Ishikawa (cell line): ENCODE data around the gene KLF15.

ENCODE experiments used
- CREB1 ChIP-seq: IDR thresholded peaks from 2 replicates; pipeline ENCODE4 v1.6.1; 2012; ENCODE audit warnings: low read depth
- EGR1 ChIP-seq: IDR thresholded peaks from 2 replicates; pipeline ENCODE4 v1.6.1; 2012
- EP300 ChIP-seq: IDR thresholded peaks from 2 replicates; pipeline ENCODE4 v1.6.1; 2012; ENCODE audit warnings: borderline replicate concordance
- FOXM1 ChIP-seq: IDR thresholded peaks from 2 replicates; pipeline ENCODE4 v1.6.1; 2012; ENCODE audit warnings: low read depth, borderline replicate concordance
- NFIC ChIP-seq: IDR thresholded peaks from 2 replicates; pipeline ENCODE4 v1.6.1; 2012
- RAD21 ChIP-seq: IDR thresholded peaks from 2 replicates; pipeline ENCODE4 v1.6.1; 2012; ENCODE audit warnings: low read depth
- REST ChIP-seq: IDR thresholded peaks from 2 replicates; pipeline ENCODE4 v1.6.1; 2012; ENCODE audit warnings: low read depth, mild to moderate bottlenecking
- TAF1 ChIP-seq: IDR thresholded peaks from 2 replicates; pipeline ENCODE4 v1.6.1; 2012; ENCODE audit warnings: low read depth, mild to moderate bottlenecking
- TCF12 ChIP-seq: IDR thresholded peaks from 2 replicates; pipeline ENCODE4 v1.6.1; 2012; ENCODE audit warnings: low read depth
- USF1 ChIP-seq: IDR thresholded peaks from 2 replicates; pipeline ENCODE4 v1.6.1; 2012
- YY1 ChIP-seq: IDR thresholded peaks from 2 replicates; pipeline ENCODE4 v1.6.1; 2012; ENCODE audit warnings: low read depth
- TF ChIP-seq, protein P1 (sequence below): IDR thresholded peaks from 2 replicates; pipeline ENCODE4 v1.6.1; 2012

GRCh38 chr3:126377211-126377610 lies 20.0 kb upstream of the KLF15 start:
- TF ChIP-seq YY1 (no peak), TAF1 (no peak), CREB1 (no peak), RAD21 (no peak), REST (no peak), EP300 (no peak), NFIC (no peak), FOXM1 (no peak), USF1 (no peak), EGR1 (no peak), TCF12 (no peak)
- TF ChIP-seq, protein P1, sequence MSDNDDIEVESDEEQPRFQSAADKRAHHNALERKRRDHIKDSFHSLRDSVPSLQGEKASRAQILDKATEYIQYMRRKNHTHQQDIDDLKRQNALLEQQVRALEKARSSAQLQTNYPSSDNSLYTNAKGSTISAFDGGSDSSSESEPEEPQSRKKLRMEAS, result no peak
